Astrocyte (in vitro differentiated cells and primary cell): ENCODE measurements around the gene ZNF776.

Source experiments
- CTCF ChIP-seq: IDR thresholded peaks from 2 replicates; pipeline ENCODE4 v1.5.1; 2011; ENCODE audit warnings: low read depth, mild to moderate bottlenecking, inconsistent platforms, low read length, moderate library complexity; ENCODE audit not compliant: insufficient read depth
- EZH2 ChIP-seq: IDR thresholded peaks from 2 replicates; pipeline ENCODE4 v1.6.1; 2012; ENCODE audit warnings: mild to moderate bottlenecking, low read length, inconsistent platforms; ENCODE audit not compliant: insufficient read depth

DNA sequence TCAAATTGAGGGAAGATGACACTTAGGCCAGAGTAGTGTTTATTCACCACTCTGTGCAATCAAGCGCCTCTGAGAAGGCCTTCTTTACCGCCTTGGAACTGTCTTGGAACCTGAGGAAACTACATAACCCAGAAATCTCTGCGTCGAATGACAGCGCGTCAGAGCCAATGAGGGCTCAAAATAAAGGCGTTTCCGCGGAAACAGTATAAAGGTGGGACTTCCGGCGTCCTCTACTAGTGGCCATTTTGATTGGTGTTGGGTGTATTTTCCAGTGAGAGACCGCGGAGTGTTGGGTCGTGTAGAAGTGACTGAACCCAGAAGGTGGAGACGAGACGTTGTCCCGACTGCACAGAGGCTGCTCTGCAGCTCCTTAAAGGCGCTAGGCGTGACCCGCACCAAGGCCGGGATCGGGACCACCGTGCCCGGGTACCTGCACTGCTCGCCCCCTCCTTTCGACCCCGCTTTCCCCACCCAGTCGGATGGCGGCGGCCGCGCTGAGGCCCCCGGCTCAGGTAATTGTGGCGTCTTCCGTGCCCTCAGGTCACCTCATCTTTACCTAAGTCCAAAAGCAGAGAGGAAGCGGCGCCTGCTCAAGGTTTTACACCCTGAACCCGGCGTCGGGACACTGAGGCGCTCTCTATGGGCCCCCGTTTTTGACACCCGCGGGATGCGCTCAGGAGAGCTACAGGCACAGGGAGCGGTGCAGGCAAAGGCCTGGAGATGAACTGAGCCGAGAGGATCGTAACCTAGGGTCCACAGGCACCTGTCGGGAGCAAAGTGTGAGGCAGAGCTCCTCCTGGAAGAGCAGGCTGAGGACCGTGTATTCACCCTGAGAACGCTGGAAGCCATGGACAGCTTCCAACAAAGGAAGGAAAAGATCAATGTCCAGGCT lies at the start of gene ZNF776:
- TF ChIP-seq CTCF (no peak), EZH2 (no peak)
